Stimulated activated CD8-positive, alpha-beta memory T cell treated with anti-CD3 and anti-CD28 coated beads, Interleukin-2, amount 100 ng/mL, for 48 hours (primary cell): ENCODE measurements around the gene DSCAM.

ENCODE experiments used
- DNase-seq, 2 donors: peaks; one replicate each; pipeline ENCODE4 v3.0.0-alpha.2; 2020; ENCODE audit warnings: low read depth in 2 of 2

Gene DSCAM

GRCh38 chr21:40667967-40668366 lies 179.0 kb downstream of the DSCAM start:
- no peak for DNase-seq

GRCh38 chr21:40662889-40663288 lies 184.1 kb downstream of the DSCAM start:
- DNase-seq: no peak

GRCh38 chr21:40660461-40660860 lies 186.5 kb downstream of the DSCAM start:
- no peak for DNase-seq

GRCh38 chr21:40658311-40658710 lies 188.6 kb downstream of the DSCAM start:
- DNase-seq: no peak

GRCh38 chr21:40652436-40652835 lies 194.5 kb downstream of the DSCAM start:
- no peak for DNase-seq

DNA sequence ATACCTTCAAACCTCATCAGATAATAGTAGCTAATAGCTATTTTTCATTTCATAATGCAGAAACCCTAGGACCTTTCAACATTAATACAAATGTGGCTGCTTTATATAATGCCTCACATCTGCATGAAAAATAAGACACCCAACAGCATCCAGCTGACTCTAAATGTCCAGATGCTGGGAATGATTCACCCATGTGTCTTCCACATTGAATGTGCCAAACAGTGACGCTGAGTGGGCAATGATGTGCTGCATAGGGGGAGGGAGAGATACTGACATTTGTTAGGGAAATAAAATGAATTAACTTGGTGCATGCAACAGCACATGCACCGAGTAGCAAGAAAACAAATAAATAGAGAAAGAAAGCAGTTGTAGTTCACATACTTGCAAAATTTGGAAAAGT lies 199.3 kb downstream of the DSCAM start:
- no peak for DNase-seq

DNA sequence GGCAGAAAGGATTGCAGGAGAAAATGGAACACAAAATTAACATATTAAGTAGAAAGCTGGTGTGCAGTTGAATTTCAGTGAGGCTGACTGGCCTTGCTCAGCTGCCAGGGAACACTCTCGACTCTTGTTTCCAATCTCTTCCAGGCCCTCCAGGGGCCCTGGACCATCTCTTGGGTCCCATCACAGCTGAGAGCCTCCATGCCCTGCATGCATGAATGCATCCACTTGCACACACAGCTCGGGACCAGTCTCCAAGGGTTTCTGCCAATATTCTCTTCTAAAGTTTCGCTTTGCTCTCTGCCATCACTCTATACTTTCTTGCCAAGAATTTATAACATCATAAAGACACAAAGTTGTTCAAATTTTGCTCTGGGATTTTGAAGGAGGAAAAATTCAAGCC lies 200.3 kb downstream of the DSCAM start:
- DNase-seq: no peak

- DNase-seq: no peak
These were observed 205.9 kb downstream of the DSCAM start for GRCh38 chr21:40641042-40641441.

- DNase-seq: no peak
These were observed 206.6 kb downstream of the DSCAM start for GRCh38 chr21:40640266-40640789.

GRCh38 chr21:40639616-40640194 lies 207.3 kb downstream of the DSCAM start:
- DNase-seq: no peak

GRCh38 chr21:40638466-40639251 lies 208.3 kb downstream of the DSCAM start:
- DNase-seq: no peak

- DNase-seq: no peak
These were observed 210.9 kb downstream of the DSCAM start for GRCh38 chr21:40636026-40636425.

- DNase-seq: no peak
These were observed 211.6 kb downstream of the DSCAM start for GRCh38 chr21:40635391-40635790.

DNA sequence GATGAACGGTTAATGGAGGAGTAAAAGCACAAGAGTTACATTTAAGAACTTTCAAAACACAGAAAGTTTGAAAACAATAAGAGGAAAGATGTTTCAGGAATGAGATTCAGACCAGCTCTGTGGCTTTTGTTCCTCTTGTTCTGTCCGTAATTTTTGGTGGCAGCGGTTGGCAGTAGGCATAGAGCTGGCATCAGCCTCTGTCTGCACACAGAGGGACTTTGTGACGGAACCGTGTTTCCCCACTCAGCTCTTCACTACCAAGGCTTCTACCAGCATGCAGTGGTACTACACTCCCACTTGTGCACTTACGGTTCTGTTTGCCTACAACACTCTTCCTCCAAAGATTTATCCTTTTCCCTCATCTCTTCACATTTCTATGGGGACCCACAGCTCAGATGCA lies 212.8 kb downstream of the DSCAM start:
- DNase-seq: no peak

- no peak for DNase-seq
These were observed 213.9 kb downstream of the DSCAM start for GRCh38 chr21:40633048-40633447.

- DNase-seq: no peak
These were observed 215.7 kb downstream of the DSCAM start for GRCh38 chr21:40631211-40631610.

- DNase-seq: no peak
These were observed 221.0 kb downstream of the DSCAM start for GRCh38 chr21:40625991-40626390.

- no peak for DNase-seq
These were observed 223.4 kb downstream of the DSCAM start for GRCh38 chr21:40623528-40623927.

- DNase-seq: no peak
These were observed 224.4 kb downstream of the DSCAM start for GRCh38 chr21:40622531-40622930.

DNA sequence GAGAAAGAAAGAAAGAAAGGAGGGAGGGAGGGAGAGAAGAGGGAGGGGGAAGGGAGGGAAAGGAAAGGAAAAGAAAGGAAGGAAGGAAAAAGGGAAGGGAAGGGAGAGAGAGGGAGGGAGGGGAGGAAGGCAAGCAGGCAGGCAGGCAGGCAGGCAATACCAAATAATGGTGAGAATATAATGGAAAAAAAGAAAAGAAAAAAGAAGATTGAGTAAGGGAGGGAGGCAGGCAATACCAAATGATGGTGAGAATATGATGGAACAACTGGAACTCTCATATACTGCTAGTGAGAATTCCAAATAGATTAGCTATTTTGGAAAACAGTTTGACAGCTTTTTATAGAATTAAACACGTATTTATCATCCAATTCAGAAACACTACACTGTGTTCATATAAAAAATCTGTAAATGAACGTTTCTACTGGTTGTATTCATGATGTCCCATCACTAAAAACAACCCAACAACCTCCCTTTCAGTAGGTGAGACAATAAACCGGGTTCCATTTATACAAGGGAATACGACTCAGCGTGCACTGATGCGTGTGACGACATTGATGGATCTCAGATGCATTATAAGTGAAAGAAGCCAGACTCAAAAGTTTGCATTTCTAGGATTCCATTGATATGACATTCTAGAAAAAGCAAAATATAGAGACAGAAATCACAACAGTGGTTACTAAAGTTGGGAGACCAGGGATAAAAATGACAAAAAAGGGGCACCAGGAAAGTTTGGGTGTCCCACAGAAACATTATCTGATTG lies 226.4 kb downstream of the DSCAM start:
- no peak for DNase-seq

DNA sequence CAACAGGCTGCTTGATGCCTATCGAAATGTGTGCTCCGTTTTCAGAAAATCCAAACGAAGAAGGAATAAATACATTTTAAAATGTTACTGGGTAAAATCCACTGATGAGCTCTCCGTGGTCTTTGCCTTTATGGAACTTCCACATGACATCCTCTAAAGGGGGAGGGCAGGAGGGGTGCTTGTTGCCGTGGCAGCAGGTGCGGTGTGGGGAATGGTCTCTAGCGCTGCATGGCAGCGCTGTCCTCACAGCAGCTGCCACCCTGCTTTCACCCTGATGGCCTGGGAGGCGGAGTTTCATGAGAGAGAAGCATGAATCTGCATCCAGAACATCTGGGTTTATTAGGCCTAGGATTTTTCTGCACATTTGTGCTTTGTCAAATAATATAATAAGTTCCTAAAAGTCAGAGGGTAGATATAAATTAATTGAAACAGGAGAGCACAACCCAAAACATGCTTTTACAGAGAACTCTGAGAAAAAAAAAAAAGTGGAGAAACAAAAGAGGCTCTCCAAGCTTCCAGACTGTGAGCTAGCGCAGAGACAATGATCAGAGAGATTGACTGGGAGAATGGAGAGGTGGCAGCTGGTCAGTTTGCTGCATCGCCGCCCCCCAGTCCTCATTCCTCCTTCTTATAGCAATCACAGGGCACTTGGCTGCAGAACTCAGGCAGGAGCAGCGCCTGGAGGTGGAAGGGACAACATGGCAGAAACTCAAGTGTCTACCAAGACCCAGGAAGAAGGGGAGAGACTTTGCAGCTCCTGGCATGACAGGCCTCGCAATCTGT lies 228.6 kb downstream of the DSCAM start:
- no peak for DNase-seq

DNA sequence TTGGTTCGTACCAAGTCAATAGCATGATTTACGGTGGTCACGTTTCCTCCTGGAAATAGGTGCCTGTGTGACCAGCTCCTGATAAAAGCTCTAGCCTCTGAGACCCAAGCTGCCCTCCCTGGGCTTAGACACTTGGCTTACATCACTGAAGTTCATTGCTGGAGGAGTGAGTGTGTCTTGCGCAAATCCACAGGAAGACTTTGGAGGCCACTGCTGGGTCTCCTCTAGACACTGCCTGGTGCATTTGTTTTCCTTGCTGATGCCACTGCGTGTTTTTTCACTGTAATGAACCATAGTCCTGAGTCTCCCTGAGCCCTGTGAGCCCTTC lies 230.6 kb downstream of the DSCAM start:
- no peak for DNase-seq
